Endothelial cell of umbilical vein (primary cell): ENCODE data around the gene PTH1R. TPM values are rescaled to one million over a fixed set of nuclear protein-coding genes. Genes with fewer than 3 reads are reported as not detected.

Source experiments
- BruUV-seq: library from RNA; stranded (reverse); fragments of 400-500 nt; replicated peaks from 2 replicates; lab custom pipeline; 2021; lab: Mats Ljungman, UMichigan
- CTCF ChIA-PET: fragments of 300-600, 350-600 bp; sonication (Branson Sonifier 250); formaldehyde crosslinking; loops from one replicate; lab custom pipeline; 2021; ENCODE audit warnings: antibody characterized with exemption, inconsistent platforms; lab: Charles Lee
- POLR2A ChIA-PET: fragments of 300-600, 350-600 bp; sonication (Branson Sonifier 250); formaldehyde crosslinking; loops from one replicate; lab custom pipeline; 2021; ENCODE audit warnings: antibody characterized with exemption, inconsistent platforms; lab: Charles Lee
- DNase-seq: peaks from one replicate; pipeline ENCODE4 v3.0.0-alpha.2; 2011; ENCODE audit warnings: low read depth, low spot score
- FAIRE-seq: peaks from 2 replicates; lab custom pipeline; 2011; peaks lifted over from hg19 to GRCh38; lab: Jason Lieb, UNC
- H2AFZ ChIP-seq: 2 replicates; pipeline ENCODE4 v1.6.0; 2012; ENCODE audit warnings: low read depth, low read length, control low read depth, inconsistent platforms
- H3K27ac ChIP-seq: 2 replicates; pipeline ENCODE4 v1.5.1; 2011; ENCODE audit warnings: low read depth, mild to moderate bottlenecking, control low read depth, low read length, moderate library complexity; ENCODE audit not compliant: insufficient read depth
- H3K27me3 ChIP-seq, 2 experiments: 2 replicates each; pipeline versions ENCODE4 v1.6.0 to v1.6.1; 2011; ENCODE audit warnings: low read length in 2 of 2, mixed read lengths in 1 of 2; ENCODE audit not compliant: control insufficient read depth in 2 of 2, insufficient read depth in 2 of 2
- H3K36me3 ChIP-seq, 2 experiments: 2 replicates in 1 of 2; 3 replicates in 1 of 2; pipeline ENCODE4 v1.5.1; 2011; ENCODE audit warnings: low read length in 2 of 2, mild to moderate bottlenecking in 1 of 2, moderate library complexity in 1 of 2; ENCODE audit not compliant: control insufficient read depth in 2 of 2, insufficient read depth in 2 of 2; ENCODE audit errors: extremely low read depth in 1 of 2
- H3K4me1 ChIP-seq: 3 replicates; pipeline ENCODE4 v1.5.1; 2011; ENCODE audit warnings: mild to moderate bottlenecking, low read length; ENCODE audit not compliant: control insufficient read depth, insufficient read depth; ENCODE audit errors: extremely low read depth
- H3K4me2 ChIP-seq: 2 replicates; pipeline ENCODE4 v1.6.1; 2011; ENCODE audit warnings: low read length, control low read depth, mixed read lengths; ENCODE audit not compliant: insufficient read depth
- H3K4me3 ChIP-seq, 3 experiments: fragments of 200-600 bp in 1 of 3; sonication (generic), shearing (Covaris generic) in 1 of 3; replicated peaks in 1 of 3; 2 replicates each; pipeline ENCODE4 v1.5.1; 2011 to 2016; ENCODE audit warnings: control low read depth in 3 of 3, low read length in 3 of 3, mild to moderate bottlenecking in 2 of 3, inconsistent platforms in 1 of 3, low read depth in 1 of 3, moderate library complexity in 1 of 3; ENCODE audit not compliant: insufficient read depth in 1 of 3
- H3K79me2 ChIP-seq: 2 replicates; pipeline ENCODE4 v1.6.0; 2012; ENCODE audit warnings: low read length, inconsistent platforms; ENCODE audit not compliant: control insufficient read depth, insufficient read depth
- H3K9ac ChIP-seq: replicated peaks from 2 replicates; pipeline ENCODE3; 2011; ENCODE audit warnings: low read length, control low read depth; ENCODE audit not compliant: insufficient read depth; ENCODE audit errors: extremely low read depth
- H3K9me1 ChIP-seq: replicated peaks from 3 replicates; pipeline ENCODE4 v1.6.0; 2011; ENCODE audit warnings: mild to moderate bottlenecking, low read length; ENCODE audit not compliant: control insufficient read depth, insufficient read depth; ENCODE audit errors: extremely low read depth
- H3K9me3 ChIP-seq: replicated peaks from 2 replicates; pipeline ENCODE4 v1.5.1; 2012; ENCODE audit warnings: low read length, inconsistent platforms; ENCODE audit not compliant: control insufficient read depth, insufficient read depth
- H4K20me1 ChIP-seq: replicated peaks from 2 replicates; pipeline ENCODE3; 2011; ENCODE audit warnings: mild to moderate bottlenecking, low read length; ENCODE audit not compliant: control insufficient read depth, insufficient read depth; ENCODE audit errors: extremely low read depth
- JUN ChIP-seq: IDR thresholded peaks from 2 replicates; pipeline ENCODE4 v1.6.1; 2011; ENCODE audit warnings: borderline replicate concordance, low read depth; ENCODE audit not compliant: insufficient read length, insufficient read depth
- MYC ChIP-seq: IDR thresholded peaks from one replicate; pipeline ENCODE4 v1.6.1; 2011; ENCODE audit warnings: mild to moderate bottlenecking, low read depth, low read length
- POLR2A ChIP-seq: IDR thresholded peaks from 2 replicates; pipeline ENCODE4 v1.6.1; 2012; ENCODE audit warnings: low read depth, mild to moderate bottlenecking, control low read depth, low read length
- dilution Hi-C: fragments of 300-500 bp; cut with MboI; formaldehyde crosslinking; loops from one replicate; pipeline ENCODE4 v1.15.0; 2019; ENCODE audit warnings: low sequenced_read_pairs; ENCODE audit not compliant: extremely low pct_ligation_motif_present
- intact Hi-C: fragments of 100-400 bp; cut with micrococcal nuclease; formaldehyde crosslinking; loops from one replicate; pipeline ENCODE4 v1.10.0; 2022
- polyA plus RNA-seq, 4 experiments: library from polyadenylated mRNA; depleted of rRNA in 3 of 4; stranded (reverse) in 3 of 4; unstranded in 1 of 4; fragments of >200 nt; gene quantifications; 2 replicates each; pipeline versions ENCODE4 v1.2.1 to v1.2.3, GENCODE V29; 2011 to 2012; ENCODE audit warnings: missing spikeins in 1 of 4
- total RNA-seq: library from RNA; stranded (reverse); gene quantifications from 2 replicates; pipeline ENCODE4 v1.2.3, GENCODE V29; 2021
- TF ChIP-seq, protein P1 (sequence below): IDR thresholded peaks from 2 replicates; pipeline ENCODE4 v1.6.1; 2011; ENCODE audit not compliant: insufficient read depth, insufficient read length
- TF ChIP-seq, protein P2 (sequence below), 2 donors: IDR thresholded peaks; 1 replicate in 1 of 2; 2 replicates in 1 of 2; pipeline ENCODE4 v1.5.1; 2011; ENCODE audit warnings: low read length in 2 of 2, mild to moderate bottlenecking in 2 of 2, moderate library complexity in 2 of 2, control low read depth in 1 of 2, inconsistent platforms in 1 of 2, low read depth in 1 of 2; ENCODE audit not compliant: insufficient read depth in 1 of 2; ENCODE audit errors: extremely low read depth in 1 of 2

PTH1R gene
- total and polyA plus RNA-seq, 2 donors (not counting 3 experiments of a cell fraction or from before 2014, with no cell fraction given): 0.08 to 0.46 TPM

- no peaks in the 10 kb centered on the region for H3K36me3 ChIP-seq
- POLR2A ChIA-PET: no interaction called here
- H3K27ac ChIP-seq: no peak overlapping the region
- H4K20me1 ChIP-seq: no peaks in the 10 kb centered on the region
- peaks cover 10% of the 10 kb centered on the region for H3K4me1 ChIP-seq
- H3K79me2 ChIP-seq: no peaks in the 10 kb centered on the region
- TF ChIP-seq JUN: no peak
- no peak for TF ChIP-seq POLR2A
- TF ChIP-seq, protein P1, sequence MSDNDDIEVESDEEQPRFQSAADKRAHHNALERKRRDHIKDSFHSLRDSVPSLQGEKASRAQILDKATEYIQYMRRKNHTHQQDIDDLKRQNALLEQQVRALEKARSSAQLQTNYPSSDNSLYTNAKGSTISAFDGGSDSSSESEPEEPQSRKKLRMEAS: peak; percentile 4
- TF ChIP-seq MYC: no peak
- TF ChIP-seq, protein P2, sequence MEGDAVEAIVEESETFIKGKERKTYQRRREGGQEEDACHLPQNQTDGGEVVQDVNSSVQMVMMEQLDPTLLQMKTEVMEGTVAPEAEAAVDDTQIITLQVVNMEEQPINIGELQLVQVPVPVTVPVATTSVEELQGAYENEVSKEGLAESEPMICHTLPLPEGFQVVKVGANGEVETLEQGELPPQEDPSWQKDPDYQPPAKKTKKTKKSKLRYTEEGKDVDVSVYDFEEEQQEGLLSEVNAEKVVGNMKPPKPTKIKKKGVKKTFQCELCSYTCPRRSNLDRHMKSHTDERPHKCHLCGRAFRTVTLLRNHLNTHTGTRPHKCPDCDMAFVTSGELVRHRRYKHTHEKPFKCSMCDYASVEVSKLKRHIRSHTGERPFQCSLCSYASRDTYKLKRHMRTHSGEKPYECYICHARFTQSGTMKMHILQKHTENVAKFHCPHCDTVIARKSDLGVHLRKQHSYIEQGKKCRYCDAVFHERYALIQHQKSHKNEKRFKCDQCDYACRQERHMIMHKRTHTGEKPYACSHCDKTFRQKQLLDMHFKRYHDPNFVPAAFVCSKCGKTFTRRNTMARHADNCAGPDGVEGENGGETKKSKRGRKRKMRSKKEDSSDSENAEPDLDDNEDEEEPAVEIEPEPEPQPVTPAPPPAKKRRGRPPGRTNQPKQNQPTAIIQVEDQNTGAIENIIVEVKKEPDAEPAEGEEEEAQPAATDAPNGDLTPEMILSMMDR (IDR thresholded peaks at IDR 0.05; ENCODE audit: extremely low read depth in 1 of 2, insufficient read depth in 1 of 2, low read depth in 1 of 2, low read length in 2 of 2): peak in 1 of 2 donors; percentile 22
- H3K4me3 ChIP-seq: no peak overlapping the region
- H3K27me3 ChIP-seq: no peaks in the 10 kb centered on the region
- no peak overlapping the region for H2AFZ ChIP-seq
- dilution Hi-C loops (no loop called here), intact Hi-C loops (no loop called here)
- no peaks in the 10 kb centered on the region for H3K9me3 ChIP-seq
- FAIRE-seq: peak; percentile 84
- CTCF ChIA-PET: interaction anchor here (0.6 to 2.5 kb wide), 18 partner anchors 8 to 420 kb away, joined by 3 to 55 read pairs (median 9); partner anchors contain the start of genes CCDC12, PRSS50 and TMIE
- peak; percentile 84 for DNase-seq
- no peaks in the 10 kb centered on the region for H3K9me1 ChIP-seq
- H3K4me2 ChIP-seq: no peak overlapping the region
- no peak overlapping the region for H3K9ac ChIP-seq
- no TSS peak for BruUV-seq
Measured at GRCh38 chr3:46908294-46908985, 30.9 kb downstream of the PTH1R start.
